Right ventricle myocardium superior (tissue), 1 donor: ENCODE data around the gene MTARC2. TPM values are rescaled to one million over a fixed set of nuclear protein-coding genes. Genes with fewer than 3 reads are reported as not detected.
A peak's percentile ranks its signal among the peaks of the same experiment; 100 is the strongest.

ENCODE experiments used
- ATAC-seq: fragments of 200-7000 bp; cut with Tn5 transposase; one replicate; pipeline ENCODE4 v1.9.1; 2020; ENCODE audit warnings: mild to moderate bottlenecking; ENCODE audit not compliant: poor library complexity
- DNase-seq: peaks from one replicate; pipeline ENCODE4 v3.0.0-alpha.2; 2020
- intact Hi-C: fragments of 100-400 bp; cut with DNase I; formaldehyde crosslinking; loops from one replicate; pipeline ENCODE4 v1.11.2; 2022
- total RNA-seq: library from RNA; stranded (reverse); fragmentation: NEBNext Ultra II Directional; extraction: Animal tissue kit (Norgen Biotek cat#: 25700); gene quantifications from one replicate; pipeline ENCODE4 v1.2.1, GENCODE V29; 2021
- donor health status: DM: no; HTN: yes; CAD: no; lungs with severe emphysema.

MTARC2 gene
- total RNA-seq, 1 donor from 2014 or later, result 23.2 TPM

DNA sequence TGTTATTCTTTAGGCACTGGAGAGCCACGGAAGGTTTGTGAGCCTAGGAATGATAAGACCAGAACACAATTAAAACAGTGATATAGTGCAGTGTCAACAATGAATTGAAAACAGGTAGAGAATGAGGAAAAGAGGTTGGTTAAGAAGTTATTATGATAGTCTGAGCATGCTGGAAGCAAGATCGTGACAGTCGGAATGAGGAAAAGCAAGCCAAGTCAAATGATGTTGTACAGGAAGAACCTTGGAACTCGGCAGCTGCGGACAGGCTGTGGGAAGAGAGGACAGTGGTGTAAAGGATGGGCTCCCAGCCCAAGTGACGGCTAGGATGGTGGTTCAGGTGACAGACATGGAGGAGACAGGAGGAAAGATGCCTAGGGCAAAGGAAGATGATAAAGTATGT is 64.2 kb downstream of the MTARC2 start:
- intact Hi-C loops, result no loop called here
- DNase-seq (no peak), ATAC-seq (no peak)

DNA sequence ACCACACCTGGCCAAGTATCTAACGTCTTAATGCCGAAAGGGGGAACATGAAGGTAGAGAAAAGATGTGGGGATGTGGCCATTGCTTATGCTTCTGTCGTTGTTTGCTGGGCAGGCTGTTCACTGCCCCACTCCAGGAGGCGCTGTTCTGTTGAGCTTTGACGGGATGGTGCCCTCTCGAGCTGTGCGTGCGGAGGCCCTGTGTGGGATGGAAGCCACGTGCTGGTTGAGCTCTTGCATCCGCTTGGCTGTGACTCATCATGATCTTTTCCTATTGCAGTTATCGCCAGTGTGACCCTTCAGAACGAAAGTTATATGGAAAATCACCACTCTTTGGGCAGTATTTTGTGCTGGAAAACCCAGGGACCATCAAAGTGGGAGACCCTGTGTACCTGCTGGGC is 64.9 kb downstream of the MTARC2 start:
- DNase-seq (no peak), ATAC-seq (no peak)
- intact Hi-C loops, result no loop called here

DNA sequence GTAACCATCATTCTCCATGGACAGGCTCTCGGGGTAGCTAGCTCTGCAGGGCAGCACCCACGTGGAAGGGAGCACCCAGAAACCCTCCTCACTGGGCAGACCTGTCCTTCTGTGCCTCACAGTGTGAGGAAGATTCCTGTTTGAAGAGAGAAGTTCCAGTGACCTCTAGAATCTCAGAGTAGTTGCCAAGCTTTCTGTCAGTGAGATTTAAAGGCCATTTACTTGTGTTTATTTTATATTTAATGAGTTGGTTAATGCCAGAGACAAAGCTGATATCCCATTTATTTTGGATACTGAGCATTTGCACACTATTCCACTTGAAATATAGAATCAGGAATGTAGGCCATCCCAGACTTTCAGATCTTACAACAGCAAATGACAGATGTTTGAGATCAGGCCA is 67.3 kb downstream of the MTARC2 start:
- no peak for ATAC-seq
- DNase-seq, result no peak
- intact Hi-C loops, result no loop called here

DNA sequence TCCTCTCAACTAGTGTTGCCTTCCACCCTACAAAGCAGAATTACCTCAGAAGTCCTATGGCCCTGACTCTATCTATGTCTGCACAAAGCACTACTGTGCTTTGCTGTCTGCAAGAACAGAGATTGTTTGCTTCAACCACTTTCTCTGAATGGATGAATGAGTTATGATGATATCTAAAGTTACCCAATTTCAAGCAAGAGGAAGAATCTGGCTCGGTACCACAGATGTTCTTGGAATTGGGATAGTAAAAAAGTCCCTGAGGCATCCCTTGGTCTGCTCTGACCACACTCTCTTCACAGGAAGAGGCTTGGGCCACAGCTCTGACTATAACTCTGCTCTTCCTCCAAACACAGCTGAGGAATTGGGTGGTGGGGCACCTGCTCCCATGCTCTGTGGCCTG is 69.8 kb downstream of the MTARC2 start:
- DNase-seq, result no peak
- no peak for ATAC-seq
- intact Hi-C loops, result no loop called here

DNA sequence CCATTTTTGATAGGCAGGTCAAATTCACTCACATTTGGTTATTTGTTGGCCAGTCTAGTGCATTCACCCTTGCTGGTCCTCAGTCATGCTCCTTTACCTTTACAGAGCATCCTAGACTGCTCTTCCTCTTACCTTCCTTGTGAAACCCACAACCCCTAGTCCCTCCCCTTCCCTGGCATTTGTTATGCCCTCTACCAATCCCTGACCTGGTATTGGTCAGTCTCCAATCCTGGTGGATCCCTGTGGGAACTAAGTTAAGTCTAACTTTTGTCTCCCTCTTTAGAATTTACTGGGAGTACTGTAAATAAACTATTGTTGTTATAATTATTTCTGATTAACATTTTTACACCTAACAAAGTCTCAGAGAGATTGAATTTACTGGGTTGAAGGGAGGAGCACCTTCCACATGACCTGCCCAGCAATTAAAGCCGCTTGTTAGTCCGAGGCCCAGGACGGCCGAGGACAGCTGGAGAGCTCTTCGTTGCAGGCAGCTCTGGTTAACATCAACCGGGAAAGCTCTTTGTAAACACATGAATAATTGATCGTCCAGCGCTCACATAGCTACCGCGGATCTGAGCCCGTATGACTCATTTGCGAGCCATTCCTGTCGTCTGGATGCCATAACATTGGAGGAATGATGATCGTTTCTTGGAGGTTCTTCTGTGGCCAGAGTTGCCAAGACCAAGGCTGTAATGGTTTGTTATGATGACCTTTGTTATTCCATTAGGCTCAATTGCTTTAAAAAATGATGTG is 70.5 kb downstream of the MTARC2 start:
- intact Hi-C loops, result no loop called here
- no peak for ATAC-seq
- no peak for DNase-seq

DNA sequence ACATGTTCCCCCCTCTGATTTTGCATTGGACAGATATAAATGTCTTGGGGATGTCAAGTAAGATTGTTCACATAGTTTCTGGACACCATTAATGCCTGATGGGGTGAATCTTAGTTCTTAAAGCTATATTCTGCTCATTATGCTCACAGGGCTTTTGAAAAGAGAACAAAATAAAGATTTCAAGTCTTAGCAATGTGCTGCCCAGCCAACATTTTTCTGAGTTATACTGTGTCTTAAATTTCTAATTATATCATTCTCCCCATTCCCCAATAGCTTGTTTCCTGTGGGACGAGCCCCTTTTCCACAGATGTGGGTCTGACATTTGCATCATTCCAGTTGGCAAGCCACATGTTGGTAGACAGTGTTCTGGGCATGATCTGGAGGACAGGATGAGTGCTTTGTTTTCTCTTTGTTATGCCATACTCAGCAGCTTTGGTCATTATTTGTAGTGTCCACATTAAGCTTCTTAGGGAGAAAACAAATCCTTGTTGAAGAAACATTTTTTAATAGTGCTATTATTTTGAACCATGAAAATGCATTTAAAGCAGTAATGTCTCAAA is 71.4 kb downstream of the MTARC2 start:
- ATAC-seq (no peak), DNase-seq (no peak)
- intact Hi-C loops, result no loop called here

DNA sequence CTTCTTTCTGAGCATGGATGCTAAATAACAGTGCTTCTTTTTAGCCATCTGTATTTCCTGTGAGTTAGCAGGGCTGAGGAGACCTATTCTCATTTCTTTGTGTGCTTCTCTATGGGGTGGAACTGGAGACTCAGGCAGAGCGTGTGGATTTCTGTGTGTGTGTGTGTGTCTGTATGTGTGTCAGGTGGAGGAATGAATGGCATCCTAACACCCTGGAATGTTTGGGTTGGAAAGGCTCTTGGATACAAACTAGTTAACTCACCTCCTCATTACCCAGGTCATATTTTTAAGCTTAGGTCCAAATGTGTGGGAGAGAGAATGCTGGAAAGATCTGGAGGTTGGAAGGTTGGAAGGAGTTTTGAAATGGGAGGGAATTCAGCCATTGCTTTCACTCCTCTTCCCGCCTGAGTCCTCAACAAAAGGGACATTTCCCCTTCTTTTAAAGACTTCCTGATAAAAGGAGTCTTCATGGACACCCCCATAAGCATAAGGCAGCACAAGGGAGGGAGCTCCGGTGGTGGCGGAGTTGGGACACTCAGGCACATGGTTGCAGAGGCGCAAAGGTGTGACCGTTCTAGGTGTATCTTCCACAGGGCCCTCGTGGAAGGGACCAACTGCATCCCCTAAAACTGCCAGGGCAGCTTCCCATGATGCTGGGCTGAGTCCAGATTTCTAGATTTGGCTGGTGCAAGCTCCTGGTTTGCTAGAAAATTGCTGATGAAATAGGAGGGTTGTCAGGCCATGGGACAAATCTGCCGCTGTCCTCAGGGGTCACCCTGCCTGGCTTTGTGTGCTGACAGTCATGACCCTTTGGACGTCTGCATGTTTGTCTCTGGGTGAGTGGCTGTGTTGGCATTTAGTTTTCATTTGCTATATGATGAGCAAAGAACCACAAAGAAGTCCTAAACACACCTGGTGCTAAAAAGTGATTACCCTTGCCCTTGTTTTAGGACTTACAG is 76.2 kb downstream of the MTARC2 start:
- intact Hi-C loops, result no loop called here
- ATAC-seq, result no peak
- no peak for DNase-seq

DNA sequence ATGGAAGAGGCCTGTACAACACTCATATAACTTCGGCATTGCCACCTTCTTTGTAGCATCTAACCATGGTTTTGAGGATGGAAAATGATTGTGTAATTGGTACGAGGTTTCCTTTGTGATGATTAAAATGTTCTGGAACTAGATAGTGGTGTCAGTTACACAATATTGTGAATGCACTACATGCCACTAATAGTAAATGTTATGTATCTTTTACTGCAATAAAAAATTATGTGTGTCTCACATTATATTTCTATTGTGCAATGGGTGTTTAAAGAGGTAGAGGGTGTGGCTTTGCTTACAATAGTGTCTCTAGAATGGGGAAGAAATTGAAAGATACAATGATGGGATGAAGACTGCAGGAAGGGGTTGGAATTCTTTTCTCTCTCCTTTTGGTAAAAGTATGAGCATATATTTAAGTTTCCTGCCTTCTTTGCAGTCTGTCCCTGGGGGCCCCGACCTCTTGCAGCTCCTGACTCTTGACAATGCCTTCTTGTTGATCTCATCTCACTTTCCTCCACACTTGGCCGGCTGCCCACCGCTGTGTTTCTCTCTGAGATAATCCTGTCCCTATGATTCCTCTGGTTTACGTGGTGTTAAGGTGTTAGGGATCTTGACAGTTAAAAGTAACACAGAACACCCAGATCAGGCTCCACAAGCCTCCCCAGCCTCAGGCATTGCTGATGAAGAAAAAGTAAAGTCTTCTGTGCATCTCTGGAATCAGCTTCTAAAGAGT is 77.9 kb downstream of the MTARC2 start:
- intact Hi-C loops, result no loop called here
- DNase-seq, result peak; percentile 52
- no peak for ATAC-seq

DNA sequence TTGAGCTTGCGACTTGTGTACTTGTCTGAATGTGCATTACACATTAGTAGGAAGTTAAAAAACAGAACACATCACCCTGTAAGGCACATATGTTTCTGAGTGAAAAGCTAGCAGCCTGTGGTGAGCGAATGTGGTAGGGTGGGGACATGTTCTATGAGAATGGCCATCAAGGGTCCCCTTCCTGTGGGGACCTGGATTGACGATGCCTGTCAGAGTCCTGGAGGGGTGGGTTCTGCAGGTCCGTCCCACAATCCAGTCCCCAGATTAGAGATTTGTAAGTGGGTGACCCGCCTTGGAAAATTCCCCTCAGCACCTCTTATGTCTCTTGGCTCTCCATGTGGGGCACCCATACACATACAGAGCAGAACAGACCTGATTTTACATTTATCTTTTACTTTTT is 78.6 kb downstream of the MTARC2 start:
- DNase-seq (no peak), ATAC-seq (no peak)
- intact Hi-C loops, result no loop called here

DNA sequence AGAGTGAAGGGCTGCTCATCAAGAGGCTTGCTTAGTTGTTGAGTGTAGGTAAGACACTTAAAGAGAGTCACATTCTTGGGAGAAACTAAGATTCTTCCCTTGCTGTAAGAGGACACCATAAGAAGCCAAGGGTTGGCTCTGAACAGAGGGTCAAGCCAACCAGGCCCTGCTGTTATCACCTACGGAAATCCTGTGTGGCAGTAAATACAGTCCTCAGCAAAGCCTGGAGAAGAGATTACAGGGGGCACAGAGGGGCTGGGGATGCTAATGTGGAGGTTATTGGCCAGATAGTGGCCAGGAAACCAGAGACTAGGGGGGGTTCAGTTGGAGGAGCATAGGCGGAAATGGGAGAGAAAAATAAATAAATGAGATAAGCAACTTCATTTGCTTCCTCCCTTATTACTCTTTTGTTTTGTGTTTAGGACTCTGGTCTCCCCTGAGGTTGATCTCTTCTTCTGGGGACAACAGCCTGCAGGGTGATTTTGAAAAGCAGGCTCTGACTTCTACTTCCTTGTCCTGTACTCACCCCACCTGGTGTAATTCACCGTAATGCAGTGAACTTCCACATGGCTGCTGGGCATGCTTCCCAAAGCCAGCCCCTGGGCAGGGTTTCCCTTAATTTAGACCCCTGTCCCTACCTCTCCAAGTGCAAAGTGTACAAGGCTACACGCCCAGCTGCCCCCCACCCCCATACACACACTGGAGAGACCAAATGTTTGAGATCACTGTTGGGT is 79.5 kb downstream of the MTARC2 start:
- no peak for ATAC-seq
- intact Hi-C loops, result no loop called here
- DNase-seq, result no peak

DNA sequence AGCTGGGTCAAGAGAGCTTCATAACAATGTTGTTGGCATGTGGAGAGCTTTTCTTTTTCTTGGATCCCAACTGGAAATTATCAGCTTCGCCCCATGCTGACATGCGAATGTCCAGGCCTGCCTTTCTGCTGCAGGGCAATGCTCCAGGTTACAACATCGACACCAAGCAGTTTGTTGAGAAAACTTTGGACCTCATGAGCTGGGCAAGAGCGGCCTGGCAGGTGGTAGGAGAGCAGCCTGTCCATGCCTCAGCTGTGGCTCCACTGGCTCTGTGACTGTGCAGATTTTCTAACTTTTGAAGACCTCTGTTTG is 80.0 kb downstream of the MTARC2 start:
- DNase-seq (peak; percentile 59), ATAC-seq (peak; percentile 62)
- intact Hi-C loops, result no loop called here

DNA sequence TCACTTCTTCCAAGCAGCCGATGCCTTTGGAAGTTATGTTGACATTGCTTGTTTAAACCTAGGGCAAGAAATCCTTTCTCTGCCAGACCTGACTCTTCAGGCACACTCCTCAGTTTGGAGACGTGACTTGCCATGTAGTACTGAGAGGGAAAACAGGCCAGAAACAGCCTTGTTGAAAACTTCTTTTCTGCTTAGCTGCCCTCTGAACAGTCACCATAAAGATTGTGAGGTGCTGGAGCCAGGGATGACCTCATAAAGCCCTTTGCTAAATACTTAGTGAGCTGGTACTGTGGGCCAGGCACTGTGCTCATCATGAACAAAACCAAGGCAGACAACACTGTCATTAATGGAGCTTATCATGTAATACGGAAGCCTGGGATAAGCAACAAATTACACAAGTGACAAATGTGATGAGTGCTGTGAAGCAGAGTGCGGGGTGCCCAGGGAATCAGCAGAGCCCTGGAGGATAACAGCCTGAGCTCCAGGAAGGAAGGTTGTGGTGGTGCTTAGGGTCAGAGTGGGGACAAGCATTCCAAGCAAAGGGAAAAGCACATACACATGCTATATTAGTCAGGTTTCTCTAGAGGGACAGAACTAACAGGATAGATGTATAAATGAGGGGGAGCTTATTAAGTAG is 80.9 kb downstream of the MTARC2 start:
- no peak for DNase-seq
- intact Hi-C loops, result no loop called here
- peak; percentile 53 for ATAC-seq

DNA sequence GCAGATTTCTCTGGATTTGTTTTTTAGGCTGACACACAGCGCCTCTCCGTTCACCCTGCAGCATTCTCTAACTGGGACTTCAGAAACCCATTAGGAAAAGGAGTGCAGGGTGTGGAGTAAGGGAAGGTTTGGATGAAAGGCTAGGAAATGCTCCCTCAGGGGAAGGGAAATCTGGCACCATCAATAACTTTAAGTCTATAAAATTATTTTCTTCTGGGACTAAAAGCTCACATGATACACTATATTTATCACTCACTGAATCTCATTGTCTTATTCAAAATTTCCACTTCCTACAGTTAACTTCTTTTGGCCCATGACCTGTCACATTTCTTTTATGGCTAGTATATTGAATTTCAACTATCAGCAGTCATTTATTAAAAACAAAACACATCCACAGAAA is 85.3 kb downstream of the MTARC2 start:
- ATAC-seq (no peak), DNase-seq (no peak)
- intact Hi-C loops, result no loop called here

Other genes with a start within 250 kb of the MTARC2 start
- gene MARK1, start 220.2 kb upstream of the MTARC2 start, total RNA-seq, result 13.7 TPM
- gene C1orf115, start 58.0 kb upstream of the MTARC2 start, total RNA-seq, result 21.0 TPM
- gene MTARC1, start 38.6 kb downstream of the MTARC2 start, total RNA-seq, result 6.9 TPM
- gene HLX, start 131.1 kb downstream of the MTARC2 start, total RNA-seq, result 5.6 TPM